Endodermal cell (in vitro differentiated cells): Measurements from ENCODE around the gene CCSER1. TPM values are rescaled to one million over a fixed set of nuclear protein-coding genes. Genes with fewer than 3 reads are reported as not detected.

Experiments
- DNase-seq: peaks from one replicate; pipeline ENCODE4 v3.0.0-alpha.2; 2017
- H3K27ac ChIP-seq: 2 replicates; pipeline ENCODE4 v1.5.1; 2013; ENCODE audit warnings: mild to moderate bottlenecking, low read depth, low read length, moderate library complexity
- H3K27me3 ChIP-seq: 2 replicates; pipeline ENCODE4 v1.6.1; 2013; ENCODE audit warnings: mild to moderate bottlenecking, low read length, moderate library complexity; ENCODE audit not compliant: insufficient read depth, control insufficient read depth, poor library complexity, severe bottlenecking
- H3K36me3 ChIP-seq: 2 replicates; pipeline ENCODE4 v1.7.0; 2013; ENCODE audit warnings: mild to moderate bottlenecking, low read length, moderate library complexity; ENCODE audit not compliant: control insufficient read depth, insufficient read depth
- H3K4me1 ChIP-seq: one replicate; pipeline ENCODE4 v1.7.0; 2013; ENCODE audit warnings: low read length; ENCODE audit not compliant: control insufficient read depth, insufficient read depth
- H3K4me3 ChIP-seq: 2 replicates; pipeline ENCODE4 v1.5.1; 2013; ENCODE audit warnings: mild to moderate bottlenecking, low read length, moderate library complexity
- H3K9ac ChIP-seq: 2 replicates; pipeline ENCODE4 v1.6.1; 2013; ENCODE audit warnings: mild to moderate bottlenecking, low read length, moderate library complexity; ENCODE audit not compliant: poor library complexity, severe bottlenecking; ENCODE audit errors: extremely low read depth
- H3K9me3 ChIP-seq: 2 replicates; pipeline ENCODE4 v1.6.1; 2013; ENCODE audit warnings: mild to moderate bottlenecking, low read length, moderate library complexity; ENCODE audit not compliant: control insufficient read depth
- H3K27ac Mint-ChIP-seq: 2 replicates; pipeline ENCODE4 v1.8.0; 2020; ENCODE audit warnings: mixed read lengths
- H3K27me3 Mint-ChIP-seq: 2 replicates; pipeline ENCODE4 v1.8.0; 2021; ENCODE audit warnings: mild to moderate bottlenecking, mixed read lengths; ENCODE audit not compliant: insufficient read depth
- H3K36me3 Mint-ChIP-seq: 2 replicates; pipeline ENCODE4 v1.8.0; 2020; ENCODE audit warnings: low read depth, mixed read lengths
- H3K4me1 Mint-ChIP-seq: 2 replicates; pipeline ENCODE4 v1.8.0; 2020; ENCODE audit warnings: mixed read lengths
- H3K4me3 Mint-ChIP-seq: 2 replicates; pipeline ENCODE4 v1.8.0; 2020; ENCODE audit warnings: mild to moderate bottlenecking, moderate library complexity, mixed read lengths
- H3K9me3 Mint-ChIP-seq: 2 replicates; pipeline ENCODE4 v1.8.0; 2020; ENCODE audit warnings: mild to moderate bottlenecking, mixed read lengths
- CTCF ChIP-seq: fragments of 200-600 bp; sonication (generic); conservative IDR thresholded peaks from 2 replicates; pipeline ENCODE4 v1.5.0; 2021; ENCODE audit warnings: antibody characterized with exemption, mild to moderate bottlenecking
- WGBS, 2 experiments: methylation state at CpG; one replicate each; pipeline versions ENCODE4 v1.1.5 to v1.1.7; 2013; ENCODE audit warnings: missing lambda C conversion rate in 2 of 2, mixed read lengths in 1 of 2; ENCODE audit not compliant: insufficient coverage in 1 of 2, insufficient read length in 1 of 2; 5-methylcytosine and 5-hydroxymethylcytosine counted together
- total RNA-seq, 2 donors: library from RNA; stranded (reverse); fragmentation: NEBNext Ultra II Directional in 1 of 2; extraction: Animal tissue kit (Norgen Biotek cat#: 25700) in 1 of 2; gene quantifications; 2 replicates in 1 of 2; 3 replicates in 1 of 2; pipeline ENCODE4 v1.2.1, GENCODE V29; 2021

The CCSER1 gene
- total RNA-seq, 2 donors from 2014 or later: 1.1 to 2.2 TPM

- no peak for DNase-seq
- Mint-ChIP-seq H3K4me3 (no peak overlapping the region), H3K4me1 (no peaks in the 10 kb centered on the region), H3K9me3 (no peaks in the 10 kb centered on the region), H3K27me3 (no peaks in the 10 kb centered on the region), H3K27ac (no peak overlapping the region), H3K36me3 (no peaks in the 10 kb centered on the region)
- no peak overlapping the region for H3K27ac ChIP-seq
- H3K9ac ChIP-seq: no peak overlapping the region
- H3K9me3 ChIP-seq: no peaks in the 10 kb centered on the region
- no peaks in the 10 kb centered on the region for H3K4me1 ChIP-seq
- no peaks in the 10 kb centered on the region for H3K27me3 ChIP-seq
- WGBS, 2 experiments: 87 to 95% methylated on average over 5 of the region's 5 CpGs
- no peak overlapping the region for H3K4me3 ChIP-seq
- H3K36me3 ChIP-seq: no peaks in the 10 kb centered on the region
- no peak for TF ChIP-seq CTCF
These were observed 298.7 kb downstream of the CCSER1 start for GRCh38 chr4:90425893-90426292.

- no peak for TF ChIP-seq CTCF
- peaks cover 11% of the 10 kb centered on the region for H3K4me1 Mint-ChIP-seq
- H3K4me3 ChIP-seq: no peak overlapping the region
- no peak overlapping the region for H3K27ac ChIP-seq
- no peak for DNase-seq
- H3K9ac ChIP-seq: no peak overlapping the region
- no peaks in the 10 kb centered on the region for H3K27me3 ChIP-seq
- no peaks in the 10 kb centered on the region for H3K36me3 Mint-ChIP-seq
- H3K27ac Mint-ChIP-seq: no peak overlapping the region
- H3K4me1 ChIP-seq: peaks cover 2% of the 10 kb centered on the region
- no peaks in the 10 kb centered on the region for H3K9me3 Mint-ChIP-seq
- H3K36me3 ChIP-seq: no peaks in the 10 kb centered on the region
- no peak overlapping the region for H3K4me3 Mint-ChIP-seq
- no peaks in the 10 kb centered on the region for H3K27me3 Mint-ChIP-seq
- no peaks in the 10 kb centered on the region for H3K9me3 ChIP-seq
These were observed 311.3 kb downstream of the CCSER1 start for GRCh38 chr4:90438522-90438921.

GRCh38 chr4:90441770-90442169 is 314.6 kb downstream of the CCSER1 start:
- Histone ChIP-seq H3K36me3 (no peaks in the 10 kb centered on the region), H3K4me3 (no peak overlapping the region), H3K9ac (no peak overlapping the region), H3K27me3 (no peaks in the 10 kb centered on the region), H3K4me1 (peaks cover 2% of the 10 kb centered on the region), H3K27ac (no peak overlapping the region), H3K9me3 (no peaks in the 10 kb centered on the region)
- H3K36me3 Mint-ChIP-seq: no peaks in the 10 kb centered on the region
- H3K27me3 Mint-ChIP-seq: no peaks in the 10 kb centered on the region
- peaks cover 11% of the 10 kb centered on the region for H3K4me1 Mint-ChIP-seq
- DNase-seq: no peak
- no peak overlapping the region for H3K27ac Mint-ChIP-seq
- H3K9me3 Mint-ChIP-seq: no peaks in the 10 kb centered on the region
- H3K4me3 Mint-ChIP-seq: no peak overlapping the region
- TF ChIP-seq CTCF: no peak
- 82 to 100% methylated on average over 1 to 2 of the region's 2 CpGs for WGBS, 2 experiments
